Right atrium auricular region (tissue), 2 donors: ENCODE data around the gene KIF9. TPM values are rescaled to one million over a fixed set of nuclear protein-coding genes. Genes with fewer than 3 reads are reported as not detected.
A peak's percentile ranks its signal among the peaks of the same experiment; 100 is the strongest.

Experiments used
- DNase-seq: peaks from one replicate; pipeline ENCODE4 v3.0.0-alpha.2; 2019; ENCODE audit warnings: low spot score
- H3K27ac ChIP-seq, 2 donors: fragments of 200-600 bp; sonication (generic); 1 replicate in 1 of 2; 2 replicates in 1 of 2; pipeline ENCODE4 v1.5.1; 2016 to 2019
- H3K27me3 ChIP-seq, 2 donors: fragments of 200-600 bp; sonication (generic); one replicate each; pipeline versions ENCODE4 v1.5.1 to v1.6.0; 2017 to 2019
- H3K36me3 ChIP-seq: fragments of 200-600 bp; sonication (generic); one replicate; pipeline ENCODE4 v1.5.1; 2016
- H3K4me1 ChIP-seq, 2 donors: fragments of 200-600 bp; sonication (generic); one replicate each; pipeline versions ENCODE4 v1.5.1 to v1.6.0; 2017 to 2019
- H3K4me3 ChIP-seq, 2 donors: fragments of 200-600 bp; sonication (generic); 1 replicate in 1 of 2; 2 replicates in 1 of 2; pipeline ENCODE4 v1.5.1; 2017 to 2019; ENCODE audit warnings: mild to moderate bottlenecking in 1 of 2, moderate library complexity in 1 of 2
- H3K9me3 ChIP-seq, 2 donors: fragments of 200-600 bp; sonication (generic); one replicate each; pipeline ENCODE4 v1.5.1; 2019
- total RNA-seq, 2 donors: library from RNA; depleted of rRNA; stranded (reverse); fragments of >200 nt; gene quantifications; one replicate each; pipeline ENCODE4 v1.1.0, GENCODE V29; 2016
- TF ChIP-seq, protein P1 (sequence below), 2 donors: fragments of 200-600 bp; sonication (generic); IDR thresholded peaks; one replicate each; pipeline ENCODE4 v1.5.1; 2019; ENCODE audit warnings: antibody characterized with exemption in 2 of 2

Gene KIF9, protein sequence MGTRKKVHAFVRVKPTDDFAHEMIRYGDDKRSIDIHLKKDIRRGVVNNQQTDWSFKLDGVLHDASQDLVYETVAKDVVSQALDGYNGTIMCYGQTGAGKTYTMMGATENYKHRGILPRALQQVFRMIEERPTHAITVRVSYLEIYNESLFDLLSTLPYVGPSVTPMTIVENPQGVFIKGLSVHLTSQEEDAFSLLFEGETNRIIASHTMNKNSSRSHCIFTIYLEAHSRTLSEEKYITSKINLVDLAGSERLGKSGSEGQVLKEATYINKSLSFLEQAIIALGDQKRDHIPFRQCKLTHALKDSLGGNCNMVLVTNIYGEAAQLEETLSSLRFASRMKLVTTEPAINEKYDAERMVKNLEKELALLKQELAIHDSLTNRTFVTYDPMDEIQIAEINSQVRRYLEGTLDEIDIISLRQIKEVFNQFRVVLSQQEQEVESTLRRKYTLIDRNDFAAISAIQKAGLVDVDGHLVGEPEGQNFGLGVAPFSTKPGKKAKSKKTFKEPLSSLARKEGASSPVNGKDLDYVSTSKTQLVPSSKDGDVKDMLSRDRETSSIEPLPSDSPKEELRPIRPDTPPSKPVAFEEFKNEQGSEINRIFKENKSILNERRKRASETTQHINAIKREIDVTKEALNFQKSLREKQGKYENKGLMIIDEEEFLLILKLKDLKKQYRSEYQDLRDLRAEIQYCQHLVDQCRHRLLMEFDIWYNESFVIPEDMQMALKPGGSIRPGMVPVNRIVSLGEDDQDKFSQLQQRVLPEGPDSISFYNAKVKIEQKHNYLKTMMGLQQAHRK
- 10 to 100 TPM in 1 of 2 donors, 1 to 10 TPM in 1; 8.8 to 10.5 TPM for total RNA-seq

GRCh38 chr3:47282424-47283192 is at the start of gene KIF9, which contains the start of gene KLHL18:
Gene KIF9 (minus strand): TSS chr3:47282799. CDS start chr3:47277374, 5,425 bp downstream.
Gene KLHL18 (plus strand): TSS chr3:47282944. CDS start chr3:47282966, 22 bp downstream.
- peak within 1 kb of the TSS; percentile 80 to 94 for H3K4me3 ChIP-seq
- H3K27ac ChIP-seq = peak within 1 kb of the TSS; percentile 87 to 94
- H3K4me1 ChIP-seq = peaks cover 0 to 44% of the 10 kb centered on the region in 2 donors
- no peaks in the 10 kb centered on the region for H3K27me3 ChIP-seq
- peaks cover under 1% of the 10 kb centered on the region for H3K36me3 ChIP-seq
- H3K9me3 ChIP-seq = no peaks in the 10 kb centered on the region
- peak; percentile 94 for DNase-seq
- TF ChIP-seq, protein P1, sequence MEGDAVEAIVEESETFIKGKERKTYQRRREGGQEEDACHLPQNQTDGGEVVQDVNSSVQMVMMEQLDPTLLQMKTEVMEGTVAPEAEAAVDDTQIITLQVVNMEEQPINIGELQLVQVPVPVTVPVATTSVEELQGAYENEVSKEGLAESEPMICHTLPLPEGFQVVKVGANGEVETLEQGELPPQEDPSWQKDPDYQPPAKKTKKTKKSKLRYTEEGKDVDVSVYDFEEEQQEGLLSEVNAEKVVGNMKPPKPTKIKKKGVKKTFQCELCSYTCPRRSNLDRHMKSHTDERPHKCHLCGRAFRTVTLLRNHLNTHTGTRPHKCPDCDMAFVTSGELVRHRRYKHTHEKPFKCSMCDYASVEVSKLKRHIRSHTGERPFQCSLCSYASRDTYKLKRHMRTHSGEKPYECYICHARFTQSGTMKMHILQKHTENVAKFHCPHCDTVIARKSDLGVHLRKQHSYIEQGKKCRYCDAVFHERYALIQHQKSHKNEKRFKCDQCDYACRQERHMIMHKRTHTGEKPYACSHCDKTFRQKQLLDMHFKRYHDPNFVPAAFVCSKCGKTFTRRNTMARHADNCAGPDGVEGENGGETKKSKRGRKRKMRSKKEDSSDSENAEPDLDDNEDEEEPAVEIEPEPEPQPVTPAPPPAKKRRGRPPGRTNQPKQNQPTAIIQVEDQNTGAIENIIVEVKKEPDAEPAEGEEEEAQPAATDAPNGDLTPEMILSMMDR (IDR thresholded peaks at IDR 0.05) = peak in 1 of 2 donors; percentile 27

DNA sequence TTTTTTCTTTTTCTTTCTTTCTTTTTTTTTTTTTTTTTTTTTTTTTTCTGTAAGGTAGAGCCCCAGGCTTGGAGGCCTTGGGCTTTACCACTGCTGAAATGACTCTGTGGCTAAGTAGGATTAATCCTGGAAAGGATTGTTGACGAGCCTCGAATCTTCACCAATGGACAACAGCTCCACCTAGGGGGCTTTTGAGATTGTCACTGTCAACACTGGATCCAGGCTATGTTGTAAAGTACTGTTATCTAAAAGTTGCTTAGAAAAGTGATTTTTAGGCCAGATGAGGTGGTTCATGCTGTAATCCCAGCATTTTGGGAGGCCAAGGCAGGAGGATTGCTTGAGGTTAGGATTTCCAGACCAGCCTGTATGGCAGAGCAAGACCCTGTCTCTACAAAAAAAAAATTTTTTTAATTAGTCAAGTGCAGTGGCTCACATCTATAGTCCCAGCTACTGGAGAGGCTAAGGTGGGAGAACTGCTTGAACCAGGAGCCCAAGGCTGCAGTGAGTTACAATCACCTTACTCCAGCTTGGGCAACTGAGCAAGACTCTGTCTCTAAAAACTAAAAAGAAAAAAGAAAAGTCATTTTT is 41.8 kb upstream of the KIF9 start:
- Histone ChIP-seq H3K9me3 (no peaks in the 10 kb centered on the region), H3K27me3 (no peaks in the 10 kb centered on the region), H3K4me3 (no peak overlapping the region), H3K4me1 (peaks cover 0 to 1% of the 10 kb centered on the region in 2 donors), H3K27ac (no peak overlapping the region), H3K36me3 (peaks cover 52% of the 10 kb centered on the region)
- TF ChIP-seq, protein P1 (IDR thresholded peaks at IDR 0.05) = peak; percentile 45 to 70
- DNase-seq = peak; percentile 66

GRCh38 chr3:47323431-47324277 is 41.1 kb upstream of the KIF9 start:
- Histone ChIP-seq H3K4me3 (no peak overlapping the region), H3K27ac (no peak overlapping the region), H3K9me3 (no peaks in the 10 kb centered on the region), H3K36me3 (peaks cover 50% of the 10 kb centered on the region), H3K4me1 (peaks cover 0 to 9% of the 10 kb centered on the region in 2 donors), H3K27me3 (no peaks in the 10 kb centered on the region)
- DNase-seq = no peak
- TF ChIP-seq, protein P1 (IDR thresholded peaks at IDR 0.05) = no peak

DNA sequence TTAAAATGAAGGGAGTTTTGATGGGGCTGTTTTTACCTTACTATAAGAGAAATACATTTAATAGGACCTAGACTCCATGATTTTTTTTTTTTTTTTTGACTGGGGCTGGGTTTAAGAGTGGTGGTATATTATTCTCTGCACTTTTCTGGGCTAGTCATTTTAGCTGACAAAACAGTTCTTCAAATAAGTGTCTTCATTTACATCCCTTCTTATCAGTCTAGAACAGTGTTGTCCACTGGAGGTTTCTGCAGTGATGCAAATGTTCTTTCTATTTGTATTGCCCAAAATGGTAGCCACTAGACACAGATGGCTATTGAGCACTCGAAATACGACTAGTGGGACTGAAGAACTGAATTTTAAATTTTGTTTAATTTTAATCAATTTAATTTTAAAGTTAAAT is 37.4 kb upstream of the KIF9 start:
- DNase-seq = no peak
- H3K36me3 ChIP-seq = peaks cover 35% of the 10 kb centered on the region
- H3K4me3 ChIP-seq = no peak overlapping the region
- peaks cover 0 to 17% of the 10 kb centered on the region in 2 donors for H3K4me1 ChIP-seq
- TF ChIP-seq, protein P1 (IDR thresholded peaks at IDR 0.05) = no peak
- no peaks in the 10 kb centered on the region for H3K27me3 ChIP-seq
- no peak overlapping the region for H3K27ac ChIP-seq
- no peaks in the 10 kb centered on the region for H3K9me3 ChIP-seq
